Transverse colon (tissue), 4 donors: ENCODE data around the gene SERPINB5.

Source experiments
- CTCF ChIP-seq, 5 experiments: fragments of 200-600 bp in 3 of 5; fragments of 450-650 bp in 2 of 5; sonication (generic) in 3 of 5; IDR thresholded peaks; 1 replicate in 2 of 5; 2 replicates in 3 of 5; pipeline ENCODE4 v1.5.1; 2016 to 2017; ENCODE audit warnings: antibody characterized with exemption in 5 of 5, inconsistent platforms in 3 of 5, mild to moderate bottlenecking in 2 of 5, moderate library complexity in 1 of 5
- POLR2A ChIP-seq: fragments of 450-650 bp; IDR thresholded peaks from one replicate; pipeline ENCODE4 v1.6.1; 2016; ENCODE audit warnings: antibody characterized with exemption, mild to moderate bottlenecking, moderate library complexity
- POLR2AphosphoS5 ChIP-seq, 3 donors: sonication (generic); formaldehyde crosslinking; IDR thresholded peaks; one replicate each; pipeline ENCODE4 v1.6.1; 2016; ENCODE audit warnings: antibody characterized with exemption in 3 of 3

- TF ChIP-seq CTCF (IDR thresholded peaks at IDR 0.05): no peak
- no peak for TF ChIP-seq POLR2AphosphoS5 (IDR thresholded peaks at IDR 0.05)
- TF ChIP-seq POLR2A: no peak
Measured at GRCh38 chr18:63550068-63550467, 73.3 kb downstream of the SERPINB5 start.
